ENCODE data around the gene COL11A2. TPM values are rescaled to one million over a fixed set of nuclear protein-coding genes. Genes with fewer than 3 reads are reported as not detected.

COL11A2 gene
- total RNA-seq, 3 donors from 2014 or later, result 0.32 to 1.0 (median 0.98) TPM

DNA sequence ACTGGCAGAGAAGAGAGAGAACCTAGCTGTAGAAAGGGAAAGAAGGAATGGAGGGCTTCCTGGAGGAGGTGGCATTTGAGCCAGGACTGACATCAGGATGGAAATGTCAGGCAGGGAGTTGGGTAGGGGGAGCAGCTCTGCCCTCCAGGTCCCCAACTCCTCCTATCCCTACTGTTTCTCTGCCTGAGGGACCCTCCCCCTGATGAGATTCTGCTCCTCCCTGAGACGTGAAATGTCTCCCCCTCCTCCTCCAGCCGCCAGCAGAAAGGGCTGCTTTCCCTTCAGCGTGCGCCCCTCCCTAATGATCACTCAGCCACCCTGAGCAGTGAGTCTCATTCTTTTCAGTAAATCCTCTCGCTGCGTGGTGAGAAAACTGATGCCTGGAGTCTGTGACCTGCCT lies 75.8 kb downstream of the COL11A2 start:
- no peak overlapping the region for H3K27ac ChIP-seq
- TF ChIP-seq, protein P1, sequence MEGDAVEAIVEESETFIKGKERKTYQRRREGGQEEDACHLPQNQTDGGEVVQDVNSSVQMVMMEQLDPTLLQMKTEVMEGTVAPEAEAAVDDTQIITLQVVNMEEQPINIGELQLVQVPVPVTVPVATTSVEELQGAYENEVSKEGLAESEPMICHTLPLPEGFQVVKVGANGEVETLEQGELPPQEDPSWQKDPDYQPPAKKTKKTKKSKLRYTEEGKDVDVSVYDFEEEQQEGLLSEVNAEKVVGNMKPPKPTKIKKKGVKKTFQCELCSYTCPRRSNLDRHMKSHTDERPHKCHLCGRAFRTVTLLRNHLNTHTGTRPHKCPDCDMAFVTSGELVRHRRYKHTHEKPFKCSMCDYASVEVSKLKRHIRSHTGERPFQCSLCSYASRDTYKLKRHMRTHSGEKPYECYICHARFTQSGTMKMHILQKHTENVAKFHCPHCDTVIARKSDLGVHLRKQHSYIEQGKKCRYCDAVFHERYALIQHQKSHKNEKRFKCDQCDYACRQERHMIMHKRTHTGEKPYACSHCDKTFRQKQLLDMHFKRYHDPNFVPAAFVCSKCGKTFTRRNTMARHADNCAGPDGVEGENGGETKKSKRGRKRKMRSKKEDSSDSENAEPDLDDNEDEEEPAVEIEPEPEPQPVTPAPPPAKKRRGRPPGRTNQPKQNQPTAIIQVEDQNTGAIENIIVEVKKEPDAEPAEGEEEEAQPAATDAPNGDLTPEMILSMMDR (IDR thresholded peaks at IDR 0.05), result no peak
- TF ChIP-seq POLR2A (IDR thresholded peaks at IDR 0.05), result no peak
- TF ChIP-seq POLR2AphosphoS5 (IDR thresholded peaks at IDR 0.05), result no peak
- H3K9me3 ChIP-seq, result no peaks in the 10 kb centered on the region
- no peaks in the 10 kb centered on the region for H3K36me3 ChIP-seq
- no peaks in the 10 kb centered on the region for H3K4me1 ChIP-seq
- no peak for DNase-seq (ENCODE audit: low spot score in 2 of 2)
- H3K27me3 ChIP-seq, result peaks cover 2 to 13% of the 10 kb centered on the region in 2 donors
- H3K4me3 ChIP-seq, result no peak overlapping the region
- intact Hi-C loops (cut with DNase I; ENCODE audit: low total_unique reads), result loop anchor here (10.0 kb wide), 1 partner anchor 128 kb away; no protein-coding TSS in a partner anchor

DNA sequence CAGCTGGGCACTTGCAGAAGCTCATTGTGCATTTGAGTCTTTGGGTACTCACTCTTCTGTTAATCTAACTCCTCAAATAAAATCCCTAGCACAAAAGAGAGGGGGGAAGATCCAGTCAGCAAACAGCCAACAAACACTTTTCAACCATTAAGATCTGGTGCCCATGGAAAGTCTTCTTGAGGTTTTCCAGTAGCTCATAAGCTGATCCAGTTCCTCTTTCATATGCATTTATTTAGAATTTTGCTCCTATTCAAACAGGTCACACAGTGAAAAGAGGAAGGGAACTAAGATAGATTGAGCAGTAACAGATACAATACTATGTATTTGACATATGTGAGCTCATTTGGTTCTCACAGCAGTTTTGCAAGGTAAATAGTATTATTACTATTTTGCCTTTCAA lies 77.9 kb downstream of the COL11A2 start:
- intact Hi-C loops (cut with DNase I; ENCODE audit: low total_unique reads), result loop anchor here (10.0 kb wide), 1 partner anchor 130 kb away; no protein-coding TSS in a partner anchor
- H3K36me3 ChIP-seq, result no peaks in the 10 kb centered on the region
- H3K27ac ChIP-seq, result no peak overlapping the region
- H3K4me1 ChIP-seq, result no peaks in the 10 kb centered on the region
- no peak for DNase-seq (ENCODE audit: low spot score in 2 of 2)
- TF ChIP-seq POLR2AphosphoS5 (IDR thresholded peaks at IDR 0.05) (no peak), POLR2A (IDR thresholded peaks at IDR 0.05) (no peak)
- TF ChIP-seq, protein P1 (IDR thresholded peaks at IDR 0.05), result no peak
- H3K4me3 ChIP-seq, result no peak overlapping the region
- H3K9me3 ChIP-seq, result no peaks in the 10 kb centered on the region
- peaks cover 2 to 13% of the 10 kb centered on the region in 2 donors for H3K27me3 ChIP-seq

DNA sequence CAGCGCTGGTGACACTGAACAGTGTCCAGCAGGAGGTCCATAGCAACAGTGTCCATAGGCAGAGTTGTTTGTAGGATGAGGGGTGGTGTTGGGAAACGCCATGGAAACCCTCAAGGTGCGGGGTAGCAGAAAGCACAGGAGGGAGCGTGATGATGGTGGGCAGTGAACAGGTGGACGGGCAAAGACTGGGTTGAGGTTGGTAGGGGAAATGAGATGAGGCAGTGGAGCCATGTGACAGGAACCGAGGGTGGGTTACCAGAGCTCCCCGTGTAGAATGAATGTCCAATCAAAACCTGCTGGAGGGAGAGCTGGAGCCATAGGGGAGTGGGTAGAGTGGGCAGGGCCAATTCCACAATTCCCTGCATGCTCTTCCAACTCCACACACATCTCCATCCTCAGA lies 78.5 kb downstream of the COL11A2 start:
- no peaks in the 10 kb centered on the region for H3K36me3 ChIP-seq
- no peak overlapping the region for H3K27ac ChIP-seq
- no peak for DNase-seq (ENCODE audit: low spot score in 2 of 2)
- TF ChIP-seq POLR2AphosphoS5 (IDR thresholded peaks at IDR 0.05), result no peak
- TF ChIP-seq POLR2A (IDR thresholded peaks at IDR 0.05), result no peak
- TF ChIP-seq, protein P1 (IDR thresholded peaks at IDR 0.05), result no peak
- no peaks in the 10 kb centered on the region for H3K4me1 ChIP-seq
- no peak overlapping the region for H3K4me3 ChIP-seq
- H3K9me3 ChIP-seq, result no peaks in the 10 kb centered on the region
- intact Hi-C loops (cut with DNase I; ENCODE audit: low total_unique reads), result loop anchor here (10.0 kb wide), 1 partner anchor 131 kb away; no protein-coding TSS in a partner anchor
- H3K27me3 ChIP-seq, result peaks cover 2 to 13% of the 10 kb centered on the region in 2 donors

Other genes with a start within 250 kb of the COL11A2 start
- gene HLA-DMA, start 239.4 kb downstream of the COL11A2 start, total RNA-seq, result 10 to 100 TPM; 28.5 to 41.9 (median 30.9) TPM
- 100 to 1,000 TPM; 111 to 159 (median 122) TPM for gene BRD2, start 223.9 kb downstream of the COL11A2 start, total RNA-seq
- gene HLA-DOA, start 182.9 kb downstream of the COL11A2 start, total RNA-seq, result 1 to 10 TPM; 2.1 to 5.7 (median 3.3) TPM
- 100 to 1,000 TPM in 1 of 3 donors, 10 to 100 TPM in 2; 51.8 to 116 (median 75.4) TPM for gene HLA-DPA1, start 118.8 kb downstream of the COL11A2 start, total RNA-seq
- 10 to 100 TPM; 56.5 to 80.3 (median 58.2) TPM for gene HLA-DPB1, start 116.5 kb downstream of the COL11A2 start, total RNA-seq
- gene RXRB, start 8.2 kb upstream of the COL11A2 start, total RNA-seq, result 10 to 100 TPM; 27.4 to 39.1 (median 27.5) TPM
- gene SLC39A7, start 8.4 kb upstream of the COL11A2 start, total RNA-seq, result 10 to 100 TPM; 55.0 to 79.3 (median 74.1) TPM
- gene HSD17B8, start 12.2 kb upstream of the COL11A2 start, total RNA-seq, result 10 to 100 TPM; 17.0 to 33.8 (median 18.4) TPM
- 10 to 100 TPM; 11.8 to 20.6 (median 19.5) TPM for gene RING1, start 16.0 kb upstream of the COL11A2 start, total RNA-seq
- gene VPS52, start 79.4 kb upstream of the COL11A2 start, total RNA-seq, result 10 to 100 TPM; 29.4 to 55.6 (median 44.2) TPM
- gene RPS18, start 79.6 kb upstream of the COL11A2 start, total RNA-seq, result 1,000 to 10,000 TPM; 3,121 to 5,317 (median 4,287) TPM
- gene B3GALT4, start 84.7 kb upstream of the COL11A2 start, total RNA-seq, result 10 to 100 TPM in 2 of 3 donors, 1 to 10 TPM in 1; 8.2 to 15.0 (median 11.1) TPM
- gene WDR46, start 96.8 kb upstream of the COL11A2 start, total RNA-seq, result 10 to 100 TPM; 48.2 to 75.1 (median 58.8) TPM
- 10 to 100 TPM; 23.3 to 28.6 (median 26.9) TPM for gene PFDN6, start 97.1 kb upstream of the COL11A2 start, total RNA-seq
- gene RGL2, start 106.5 kb upstream of the COL11A2 start, total RNA-seq, result 100 to 1,000 TPM in 2 of 3 donors, 10 to 100 TPM in 1; 38.9 to 151 (median 103) TPM
- gene TAPBP, start 121.6 kb upstream of the COL11A2 start, total RNA-seq, result 10 to 100 TPM; 38.6 to 67.8 (median 43.6) TPM
- gene ZBTB22, start 125.3 kb upstream of the COL11A2 start, total RNA-seq, result 10 to 100 TPM; 12.6 to 27.2 (median 18.7) TPM
- gene DAXX, start 130.5 kb upstream of the COL11A2 start, total RNA-seq, result 10 to 100 TPM; 39.0 to 56.3 (median 39.8) TPM
- 1 to 10 TPM; 2.0 to 3.8 (median 3.2) TPM for gene KIFC1, start 199.4 kb upstream of the COL11A2 start, total RNA-seq
- gene PHF1, start 218.5 kb upstream of the COL11A2 start, total RNA-seq, result 10 to 100 TPM; 72.8 to 82.8 (median 77.3) TPM
- 100 to 1,000 TPM in 2 of 3 donors, 10 to 100 TPM in 1; 81.3 to 123 (median 111) TPM for gene CUTA, start 225.6 kb upstream of the COL11A2 start, total RNA-seq
- gene SYNGAP1, start 227.6 kb upstream of the COL11A2 start, total RNA-seq, result 10 to 100 TPM in 2 of 3 donors, 1 to 10 TPM in 1; 6.1 to 12.5 (median 10.7) TPM